Activated CD8-positive, alpha-beta memory T cell treated with anti-CD3 and anti-CD28 coated beads, Interleukin-2, amount 10 ng/mL, durations not matched to agents 7 days and 5 days (primary cell): ENCODE results near the gene CD38. TPM values are rescaled to one million over a fixed set of nuclear protein-coding genes. Genes with fewer than 3 reads are reported as not detected.

Experiments
- ATAC-seq: fragments of 150-1000 bp; cut with Tn5 transposase; one replicate; pipeline ENCODE4 v1.10.0; 2021; ENCODE audit warnings: moderate library complexity
- CTCF ChIA-PET: fragments of 350-600 bp; sonication (Branson Sonifier 250); formaldehyde crosslinking; loops from one replicate; lab custom pipeline; 2021; ENCODE audit warnings: antibody characterized with exemption; lab: Charles Lee
- DNase-seq: peaks from one replicate; pipeline ENCODE4 v3.0.0-alpha.2; 2020
- H3K27ac Mint-ChIP-seq: one replicate; pipeline ENCODE4 v1.8.0; 2021; ENCODE audit warnings: mild to moderate bottlenecking, mixed read lengths
- H3K27me3 Mint-ChIP-seq: one replicate; pipeline ENCODE4 v1.8.0; 2021; ENCODE audit warnings: mixed read lengths
- H3K36me3 Mint-ChIP-seq: one replicate; pipeline ENCODE4 v1.8.0; 2021; ENCODE audit warnings: mild to moderate bottlenecking, mixed read lengths
- H3K4me1 Mint-ChIP-seq: one replicate; pipeline ENCODE4 v1.8.0; 2021; ENCODE audit warnings: mixed read lengths
- H3K4me3 Mint-ChIP-seq: one replicate; pipeline ENCODE4 v1.8.0; 2021; ENCODE audit warnings: mild to moderate bottlenecking, moderate library complexity, mixed read lengths
- H3K9me3 Mint-ChIP-seq: one replicate; pipeline ENCODE4 v1.8.0; 2022; ENCODE audit warnings: low read depth, mixed read lengths
- total RNA-seq, 2 experiments: library from RNA; stranded (reverse); gene quantifications; one replicate each; pipeline ENCODE4 v1.2.3, GENCODE V29; 2021

CD38 gene
- total RNA-seq, 2 experiments from 2014 or later, result 151 to 179 TPM

DNA sequence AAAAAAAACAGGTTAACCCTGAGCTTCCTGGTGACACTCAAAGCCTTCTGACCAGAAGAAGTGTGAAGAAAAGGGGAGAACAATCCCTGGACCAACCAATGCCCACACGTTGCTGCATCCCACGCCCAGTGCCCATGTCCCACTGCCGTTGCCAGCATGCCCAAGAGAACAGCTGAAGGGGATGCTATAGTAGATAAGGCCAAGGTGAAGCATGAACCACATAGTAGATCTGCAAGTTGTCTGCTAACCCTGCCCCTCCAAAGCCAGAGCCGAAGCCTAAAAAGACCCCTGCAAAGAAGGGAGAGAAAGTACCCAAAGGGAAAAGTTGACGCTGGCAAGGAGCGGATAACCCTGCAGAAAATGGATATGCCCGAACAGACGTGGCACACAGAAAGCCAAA is 11.3 kb upstream of the CD38 start:
- H3K27ac Mint-ChIP-seq, result peak overlapping the region; percentile 92
- CTCF ChIA-PET, result interaction anchor here (1.0 to 10.1 kb wide), 5 partner anchors 8 to 113 kb away, joined by 3 to 146 read pairs (median 7); no protein-coding TSS in a partner anchor
- ATAC-seq (no peak), DNase-seq (no peak)
- peaks cover 34% of the 10 kb centered on the region for H3K36me3 Mint-ChIP-seq
- H3K4me1 Mint-ChIP-seq, result peaks cover 69% of the 10 kb centered on the region
- no peaks in the 10 kb centered on the region for H3K27me3 Mint-ChIP-seq
- H3K4me3 Mint-ChIP-seq, result no peak overlapping the region
- no peaks in the 10 kb centered on the region for H3K9me3 Mint-ChIP-seq

DNA sequence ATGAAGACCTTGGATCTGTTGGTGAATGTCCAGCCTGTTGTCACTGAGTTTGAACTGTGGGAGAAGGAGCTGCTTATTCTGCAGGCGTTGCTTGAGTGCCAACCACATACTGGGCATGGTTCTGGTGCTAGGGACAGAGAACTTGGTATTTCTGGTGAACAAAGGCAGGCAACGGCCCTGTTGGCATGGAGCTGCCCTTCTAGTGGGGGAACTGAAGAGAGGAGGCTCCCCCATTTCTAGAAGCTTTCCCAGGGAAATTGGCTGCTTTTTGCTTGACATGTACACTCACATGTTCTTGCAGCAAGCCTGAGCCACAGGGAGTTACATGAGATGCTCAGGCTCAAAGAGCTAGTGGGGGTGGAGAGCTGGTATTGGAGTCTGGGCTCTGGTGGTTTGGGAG is 8.9 kb upstream of the CD38 start:
- Mint-ChIP-seq H3K36me3 (peaks cover 44% of the 10 kb centered on the region), H3K27ac (peak overlapping the region; percentile 61), H3K4me3 (no peak overlapping the region), H3K9me3 (no peaks in the 10 kb centered on the region), H3K27me3 (peaks cover 5% of the 10 kb centered on the region), H3K4me1 (peaks cover 80% of the 10 kb centered on the region)
- no peak for ATAC-seq
- CTCF ChIA-PET, result interaction anchor here (1.3 to 10.1 kb wide), 2 partner anchors 9 to 13 kb away, joined by 7 to 146 read pairs; partner anchors contain the start of gene CD38
- no peak for DNase-seq

DNA sequence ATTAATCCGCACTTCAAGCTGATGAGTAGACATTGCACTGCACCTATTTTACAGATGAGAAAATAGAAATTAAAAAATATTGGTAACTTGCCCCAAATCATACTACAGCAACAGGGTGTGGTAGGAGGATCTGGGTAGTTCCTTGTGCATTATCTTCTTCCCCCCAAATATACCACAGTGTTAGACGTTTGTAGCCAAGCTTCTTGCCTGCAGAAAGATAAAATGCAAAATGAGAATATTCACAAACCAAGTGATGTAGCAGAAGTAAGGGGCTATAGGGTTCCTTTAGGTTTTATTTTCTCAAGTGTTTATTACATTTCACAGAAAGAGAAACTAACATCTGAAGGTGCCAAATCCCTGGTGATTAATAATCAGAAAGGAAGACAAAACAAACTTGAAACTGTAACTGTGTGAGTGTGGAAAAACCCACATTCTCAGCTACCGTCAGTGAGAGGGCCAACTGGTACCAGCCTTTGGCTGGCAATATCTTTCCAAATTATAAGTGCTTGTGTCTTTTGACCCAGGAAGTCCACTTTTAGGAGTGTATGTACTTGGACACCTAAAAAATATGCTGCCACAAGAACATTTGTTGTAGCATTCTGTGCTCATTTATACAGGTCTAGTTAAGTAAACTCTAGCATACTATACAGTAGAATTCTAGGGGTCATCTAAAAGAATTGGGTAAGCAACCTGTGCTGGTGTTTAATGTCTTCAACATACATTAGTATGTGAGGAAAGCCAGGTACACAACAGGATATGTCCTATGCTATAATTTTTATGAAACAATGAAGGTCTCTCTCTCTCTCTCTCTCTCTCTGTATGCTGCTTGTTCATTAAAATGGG is 6.7 kb upstream of the CD38 start:
- peaks cover 45% of the 10 kb centered on the region for H3K36me3 Mint-ChIP-seq
- H3K4me1 Mint-ChIP-seq, result peaks cover 72% of the 10 kb centered on the region
- ATAC-seq (peak; percentile 89), DNase-seq (peak; percentile 63)
- no peaks in the 10 kb centered on the region for H3K9me3 Mint-ChIP-seq
- H3K4me3 Mint-ChIP-seq, result peak overlapping the region; percentile 54
- H3K27me3 Mint-ChIP-seq, result peaks cover 16% of the 10 kb centered on the region
- CTCF ChIA-PET, result interaction anchor here (1.3 to 10.1 kb wide), 2 partner anchors 10 to 16 kb away, joined by 3 to 146 read pairs; no protein-coding TSS in a partner anchor
- peak overlapping the region; percentile 87 for H3K27ac Mint-ChIP-seq

DNA sequence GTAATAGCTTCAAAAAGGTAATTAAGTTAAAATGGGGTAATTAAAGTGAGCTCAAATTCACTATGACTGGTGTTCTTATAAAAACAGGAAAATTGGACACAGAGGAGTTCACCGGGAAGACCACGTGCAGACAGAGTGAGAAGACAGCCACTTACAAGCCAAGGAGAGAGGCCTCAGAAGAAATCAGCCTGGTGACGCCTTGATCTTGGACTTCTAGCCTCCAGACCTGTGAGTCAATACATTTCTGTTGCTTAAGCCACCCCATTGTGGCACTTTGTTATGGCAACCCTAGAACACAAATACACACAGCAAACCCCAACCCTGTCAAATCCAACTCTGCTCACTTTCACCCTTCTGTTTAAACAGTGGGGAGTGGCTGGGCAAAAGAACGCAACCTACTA is 4.1 kb upstream of the CD38 start:
- Mint-ChIP-seq H3K4me3 (no peak overlapping the region), H3K36me3 (peaks cover 41% of the 10 kb centered on the region), H3K9me3 (no peaks in the 10 kb centered on the region), H3K27ac (no peak overlapping the region), H3K27me3 (peaks cover 16% of the 10 kb centered on the region), H3K4me1 (peaks cover 74% of the 10 kb centered on the region)
- ATAC-seq, result no peak
- DNase-seq, result peak; percentile 52
- CTCF ChIA-PET, result interaction anchor here (1.1 to 10.1 kb wide), 3 partner anchors 12 to 18 kb away, joined by 3 to 146 read pairs (median 4); no protein-coding TSS in a partner anchor

DNA sequence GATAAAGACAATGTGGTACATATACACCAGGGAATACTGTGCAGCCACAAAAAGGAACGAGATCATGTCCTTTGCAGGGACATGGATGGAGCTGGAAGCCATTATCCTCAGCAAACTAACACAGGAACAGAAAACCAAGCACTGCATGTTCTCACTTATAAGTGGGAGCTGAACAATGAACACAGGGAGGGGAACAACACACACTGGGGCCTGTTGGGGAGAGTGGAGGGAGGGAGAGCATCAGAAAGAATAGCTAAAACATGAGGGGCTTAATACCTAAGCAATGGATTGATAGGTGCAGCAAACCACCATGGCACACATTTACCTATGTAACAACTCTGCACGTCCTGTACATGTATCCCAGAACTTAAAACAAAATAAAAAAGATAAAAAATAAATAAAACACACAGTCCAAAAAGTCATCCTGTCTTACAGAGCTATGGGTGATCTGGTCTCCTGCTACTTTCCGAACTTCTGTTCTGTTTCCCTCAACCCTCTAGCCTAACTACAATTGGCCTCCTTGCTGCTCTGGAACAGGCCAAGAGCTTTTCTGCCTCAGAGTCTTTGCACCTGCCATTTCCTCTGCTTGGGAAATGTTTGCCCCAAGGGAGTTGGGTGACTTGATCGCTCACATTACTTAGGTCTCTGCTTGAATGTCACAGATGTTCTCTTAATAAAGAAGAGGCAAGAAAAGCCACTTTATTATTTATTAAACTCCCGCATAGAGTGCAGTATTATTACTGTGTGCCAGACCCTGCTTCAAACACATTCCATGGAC is 1.1 kb upstream of the CD38 start:
- Mint-ChIP-seq H3K4me3 (no peak overlapping the region), H3K36me3 (peaks cover 61% of the 10 kb centered on the region), H3K27me3 (peaks cover 16% of the 10 kb centered on the region), H3K9me3 (no peaks in the 10 kb centered on the region), H3K27ac (no peak overlapping the region), H3K4me1 (peaks cover 74% of the 10 kb centered on the region)
- ATAC-seq, result no peak
- CTCF ChIA-PET, result interaction anchor here (0.8 to 2.4 kb wide), 7 partner anchors 8 to 46 kb away, joined by 3 to 11 read pairs (median 6); no protein-coding TSS in a partner anchor
- DNase-seq, result no peak

DNA sequence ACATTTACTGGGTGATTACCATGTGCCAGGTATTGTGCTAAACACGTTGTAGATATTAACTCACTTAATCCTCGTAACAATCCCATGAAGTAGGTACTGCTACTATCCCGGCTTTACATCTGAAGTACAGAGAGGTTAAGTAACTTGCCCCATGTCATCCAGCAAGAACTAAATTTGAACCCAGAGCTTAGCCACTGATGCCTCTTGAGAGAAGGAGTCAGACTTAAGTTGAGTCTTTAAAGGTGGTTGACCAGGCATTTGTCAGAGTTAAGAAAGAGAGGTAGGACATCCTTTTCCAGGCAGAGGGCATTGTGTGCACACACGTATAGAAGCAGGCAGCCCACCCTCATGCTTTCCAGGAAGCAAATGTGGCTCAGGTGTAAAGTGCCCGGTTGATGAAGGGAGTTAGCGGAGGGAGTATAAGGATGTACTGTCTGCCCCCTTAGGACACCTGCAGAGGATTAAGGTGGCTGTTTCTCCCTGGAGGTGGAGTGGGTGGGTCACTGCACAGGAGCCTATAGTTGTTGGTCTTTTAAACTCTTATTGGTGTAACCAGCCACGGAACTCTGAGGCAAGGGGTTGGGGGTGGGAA is 335 bp upstream of the CD38 start:
- Mint-ChIP-seq H3K4me1 (peaks cover 74% of the 10 kb centered on the region), H3K27me3 (peaks cover 16% of the 10 kb centered on the region), H3K36me3 (peaks cover 61% of the 10 kb centered on the region), H3K9me3 (no peaks in the 10 kb centered on the region), H3K4me3 (peak overlapping the region; percentile 96), H3K27ac (peak overlapping the region; percentile 90)
- CTCF ChIA-PET, result interaction anchor here (0.8 to 2.4 kb wide), 7 partner anchors 9 to 47 kb away, joined by 3 to 11 read pairs (median 6); no protein-coding TSS in a partner anchor
- DNase-seq, result no peak
- ATAC-seq, result no peak

DNA sequence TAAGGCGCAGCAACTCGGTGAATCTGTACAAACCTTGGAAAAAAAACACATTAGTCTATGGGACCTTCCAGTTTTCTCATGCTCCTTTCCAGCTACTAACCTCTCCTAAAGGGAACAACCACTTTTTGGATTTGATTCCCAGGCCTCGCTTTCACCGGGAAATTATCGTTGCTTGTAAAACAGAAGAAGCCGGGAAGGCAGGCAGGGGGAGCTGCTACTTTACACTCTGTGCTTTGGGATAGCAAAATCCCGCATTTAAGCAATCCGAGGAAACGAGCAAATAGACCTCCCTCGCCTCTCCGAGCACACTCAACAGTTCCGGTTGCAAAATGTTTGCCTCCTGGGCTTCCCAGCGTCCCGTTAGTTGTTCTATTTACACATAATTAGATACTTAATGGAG is 1.2 kb downstream of the CD38 start:
- CTCF ChIA-PET, result interaction anchor here (0.9 to 3.0 kb wide), 8 partner anchors 10 to 125 kb away, joined by 3 to 33 read pairs (median 3); partner anchors contain the start of gene FBXL5
- ATAC-seq (no peak), DNase-seq (no peak)
- H3K4me3 Mint-ChIP-seq, result peak overlapping the region; percentile 96
- H3K36me3 Mint-ChIP-seq, result peaks cover 65% of the 10 kb centered on the region
- H3K9me3 Mint-ChIP-seq, result no peaks in the 10 kb centered on the region
- H3K27me3 Mint-ChIP-seq, result peaks cover 11% of the 10 kb centered on the region
- H3K4me1 Mint-ChIP-seq, result peaks cover 76% of the 10 kb centered on the region
- H3K27ac Mint-ChIP-seq, result peak overlapping the region; percentile 87

DNA sequence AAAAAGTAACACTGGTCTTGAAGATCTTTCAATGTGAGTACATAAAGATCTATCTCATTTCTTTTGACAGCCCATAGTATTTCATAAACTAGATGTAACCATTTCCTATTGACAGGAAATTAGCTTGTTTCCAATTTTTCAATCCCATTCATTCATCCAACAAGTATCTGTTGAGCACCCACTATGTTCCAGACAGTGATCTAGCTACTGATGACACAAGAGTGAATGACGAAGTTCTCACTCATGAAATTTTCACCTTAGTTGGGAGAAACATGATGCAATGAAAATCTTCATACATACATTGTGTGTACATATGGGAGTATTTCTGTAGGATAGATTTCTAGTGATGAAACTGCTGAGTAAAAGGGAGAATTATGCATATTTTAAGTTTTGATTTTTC is 1.7 kb downstream of the CD38 start:
- Mint-ChIP-seq H3K9me3 (no peaks in the 10 kb centered on the region), H3K27ac (peak overlapping the region; percentile 87), H3K4me3 (peak overlapping the region; percentile 96), H3K27me3 (peaks cover 10% of the 10 kb centered on the region), H3K36me3 (peaks cover 67% of the 10 kb centered on the region), H3K4me1 (peaks cover 77% of the 10 kb centered on the region)
- CTCF ChIA-PET, result interaction anchor here (0.9 to 3.0 kb wide), 10 partner anchors 13 to 176 kb away, joined by 3 to 33 read pairs (median 3); partner anchors contain the start of gene FBXL5
- no peak for DNase-seq
- no peak for ATAC-seq

DNA sequence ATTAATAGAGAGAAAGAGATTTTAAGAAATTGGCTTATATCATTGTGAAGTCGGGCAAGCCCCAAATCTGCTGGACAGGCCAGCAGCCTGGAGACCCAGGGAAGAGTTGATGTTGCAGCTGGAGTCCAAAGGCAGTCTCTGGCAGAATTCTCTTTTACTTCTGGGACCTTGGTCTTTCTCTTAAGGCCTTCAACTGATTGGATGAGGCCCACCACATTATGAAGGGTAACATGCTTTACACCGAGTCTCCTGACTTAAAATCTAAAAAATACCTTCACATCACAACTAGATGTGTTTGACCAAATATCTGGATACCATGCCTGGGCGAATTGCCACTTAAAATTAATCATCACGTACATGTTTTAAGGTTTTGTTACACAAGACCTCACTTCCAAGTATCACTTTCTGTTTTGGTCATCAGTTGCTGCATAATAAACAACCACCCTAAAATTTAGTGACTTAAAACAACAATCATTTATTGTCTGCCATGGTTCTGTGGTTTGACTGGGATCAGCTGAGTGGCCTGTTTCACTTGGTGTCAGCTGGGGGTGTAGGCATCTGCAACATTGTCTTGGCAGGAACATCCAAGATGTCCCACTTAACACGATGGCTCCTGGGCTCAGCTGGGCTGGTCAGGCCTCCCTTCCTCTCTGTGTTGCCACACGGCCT is 3.4 kb downstream of the CD38 start:
- peaks cover 75% of the 10 kb centered on the region for H3K36me3 Mint-ChIP-seq
- peaks cover 76% of the 10 kb centered on the region for H3K4me1 Mint-ChIP-seq
- H3K9me3 Mint-ChIP-seq, result no peaks in the 10 kb centered on the region
- no peaks in the 10 kb centered on the region for H3K27me3 Mint-ChIP-seq
- peak overlapping the region; percentile 75 for H3K27ac Mint-ChIP-seq
- CTCF ChIA-PET, result interaction anchor here (1.2 to 2.4 kb wide), 3 partner anchors 20 to 27 kb away, joined by 4 to 12 read pairs (median 6); no protein-coding TSS in a partner anchor
- peak; percentile 15 for ATAC-seq
- H3K4me3 Mint-ChIP-seq, result peak overlapping the region; percentile 96
- peak; percentile 83 for DNase-seq

DNA sequence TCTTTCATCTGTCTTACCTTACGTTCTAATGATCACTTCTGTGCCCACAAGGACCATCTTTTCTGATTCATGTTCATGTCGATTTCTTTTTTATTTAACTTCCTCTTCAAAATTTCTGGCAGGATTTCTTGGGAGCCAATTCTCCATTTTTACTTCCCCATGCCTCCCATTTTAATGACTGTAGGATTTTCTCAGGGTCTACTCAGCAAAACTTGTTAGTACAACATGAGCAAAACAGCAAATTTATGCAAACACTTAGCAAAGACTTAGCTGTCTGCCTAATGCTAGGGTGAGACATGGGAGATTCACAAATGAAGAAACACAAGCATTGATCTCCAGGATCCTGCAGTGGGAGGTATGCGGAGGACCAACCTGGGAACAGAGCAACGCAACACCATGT is 5.5 kb downstream of the CD38 start:
- ATAC-seq, result no peak
- H3K4me3 Mint-ChIP-seq, result no peak overlapping the region
- peaks cover 71% of the 10 kb centered on the region for H3K4me1 Mint-ChIP-seq
- no peaks in the 10 kb centered on the region for H3K27me3 Mint-ChIP-seq
- no peak overlapping the region for H3K27ac Mint-ChIP-seq
- CTCF ChIA-PET, result interaction anchor here (0.6 to 2.4 kb wide), 5 partner anchors 27 to 99 kb away, joined by 3 to 12 read pairs (median 4); no protein-coding TSS in a partner anchor
- H3K36me3 Mint-ChIP-seq, result peaks cover 93% of the 10 kb centered on the region
- no peak for DNase-seq
- H3K9me3 Mint-ChIP-seq, result no peaks in the 10 kb centered on the region

DNA sequence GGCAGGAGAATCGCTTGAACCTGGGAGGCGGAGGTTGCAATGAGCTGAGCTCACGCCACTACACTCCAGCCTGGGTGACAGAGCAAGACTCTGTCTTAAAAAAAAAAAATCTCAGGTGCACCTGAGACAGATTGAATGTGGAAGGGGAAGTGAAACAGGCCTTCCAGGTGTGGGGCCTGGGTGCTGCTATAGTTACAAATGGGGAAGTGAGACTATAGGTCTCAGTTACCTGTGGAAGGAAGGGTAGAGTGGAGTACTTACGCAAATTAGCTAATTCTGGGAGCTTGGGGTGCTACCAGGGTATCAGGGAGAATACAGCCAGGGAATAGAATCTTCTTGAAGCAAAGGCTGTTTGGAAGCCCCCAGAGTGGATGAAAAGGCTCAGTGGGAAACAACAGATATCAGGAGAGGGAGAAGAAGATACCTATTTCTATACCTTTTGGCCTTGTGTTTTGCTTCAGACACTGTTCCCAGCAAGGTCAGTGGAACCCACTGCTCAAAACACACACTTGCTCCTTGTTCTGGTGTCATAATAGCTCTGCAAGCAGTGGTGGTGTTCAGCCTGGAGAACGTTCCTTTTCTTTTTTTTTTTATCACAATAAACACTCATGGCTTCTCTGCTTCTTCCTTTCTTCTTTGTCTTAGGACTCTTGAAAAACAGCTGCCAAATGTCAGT is 7.0 kb downstream of the CD38 start:
- H3K9me3 Mint-ChIP-seq, result no peaks in the 10 kb centered on the region
- peaks cover 66% of the 10 kb centered on the region for H3K4me1 Mint-ChIP-seq
- H3K27ac Mint-ChIP-seq, result no peak overlapping the region
- CTCF ChIA-PET, result interaction anchor here (1.2 to 1.3 kb wide), 3 partner anchors 20 to 56 kb away, joined by 3 to 6 read pairs (median 3); no protein-coding TSS in a partner anchor
- DNase-seq (no peak), ATAC-seq (no peak)
- H3K27me3 Mint-ChIP-seq, result no peaks in the 10 kb centered on the region
- no peak overlapping the region for H3K4me3 Mint-ChIP-seq
- H3K36me3 Mint-ChIP-seq, result peaks cover 91% of the 10 kb centered on the region

DNA sequence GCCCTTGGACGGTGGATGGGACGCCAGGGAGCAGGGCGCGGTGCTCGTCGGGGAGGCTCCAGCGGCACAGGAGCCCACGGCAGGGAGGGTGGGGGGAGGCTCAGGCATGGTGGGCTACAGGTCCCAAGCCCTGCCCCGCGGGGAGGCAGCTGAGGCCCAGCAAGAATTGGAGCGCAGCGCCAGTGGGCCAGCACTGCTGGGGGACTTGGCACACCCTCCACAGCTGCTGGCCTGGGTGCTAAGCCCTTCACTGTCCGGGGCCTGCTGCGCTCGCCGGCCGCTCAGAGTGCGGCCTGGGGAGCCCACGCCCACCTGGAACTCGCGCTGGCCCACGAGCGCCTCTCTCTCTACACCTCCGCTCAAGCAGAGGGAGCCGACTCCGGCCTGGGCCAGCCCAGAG is 8.6 kb downstream of the CD38 start:
- no peaks in the 10 kb centered on the region for H3K27me3 Mint-ChIP-seq
- peaks cover 50% of the 10 kb centered on the region for H3K4me1 Mint-ChIP-seq
- no peaks in the 10 kb centered on the region for H3K9me3 Mint-ChIP-seq
- CTCF ChIA-PET, result interaction anchor here (1.0 to 2.2 kb wide), 2 partner anchors 30 to 169 kb away, joined by 3 to 8 read pairs; no protein-coding TSS in a partner anchor
- DNase-seq, result no peak
- no peak for ATAC-seq
- H3K36me3 Mint-ChIP-seq, result peaks cover 76% of the 10 kb centered on the region
- H3K4me3 Mint-ChIP-seq, result no peak overlapping the region
- no peak overlapping the region for H3K27ac Mint-ChIP-seq
